ENCODE measurements around the gene CRYBB3.
"Not testable (repeated sequence)": the region's sequence is repeated elsewhere in the genome, so short reads cannot be mapped to it uniquely, and the experiment has no call there.

The CRYBB3 gene

GRCh38 chr22:25202290-25202921, 2.7 kb downstream of the CRYBB3 start:
- Histone ChIP-seq H3K4me3 (ENCODE audit: low read length) (no peak overlapping the region), H3K27me3 (ENCODE audit: control insufficient read depth, insufficient read depth, low read length) (no peaks in the 10 kb centered on the region), H3K4me1 (ENCODE audit: control insufficient read depth, insufficient read depth, low read length) (no peaks in the 10 kb centered on the region), H3K9ac (ENCODE audit: low read length) (no peak overlapping the region), H3K27ac (ENCODE audit: low read depth, low read length) (no peak overlapping the region), H3K36me3 (ENCODE audit: control insufficient read depth, insufficient read depth, low read length) (no peaks in the 10 kb centered on the region)

GRCh38 chr22:25203082-25203481, 3.4 kb downstream of the CRYBB3 start:
- Histone ChIP-seq H3K27ac (ENCODE audit: low read depth, low read length) (no peak overlapping the region), H3K4me1 (ENCODE audit: control insufficient read depth, insufficient read depth, low read length) (no peaks in the 10 kb centered on the region), H3K36me3 (ENCODE audit: control insufficient read depth, insufficient read depth, low read length) (no peaks in the 10 kb centered on the region), H3K27me3 (ENCODE audit: control insufficient read depth, insufficient read depth, low read length) (no peaks in the 10 kb centered on the region), H3K9ac (ENCODE audit: low read length) (no peak overlapping the region), H3K4me3 (ENCODE audit: low read length) (no peak overlapping the region)

- H3K36me3 ChIP-seq (ENCODE audit: control insufficient read depth, insufficient read depth, low read length); H3K27me3 ChIP-seq (ENCODE audit: control insufficient read depth, insufficient read depth, low read length); H3K4me1 ChIP-seq (ENCODE audit: control insufficient read depth, insufficient read depth, low read length); H3K4me3 ChIP-seq (ENCODE audit: low read length); H3K27ac ChIP-seq (ENCODE audit: low read depth, low read length); H3K9ac ChIP-seq (ENCODE audit: low read length): not testable (repeated sequence)
Measured at GRCh38 chr22:25204547-25204946, 4.9 kb downstream of the CRYBB3 start.

GRCh38 chr22:25205847-25206246, 6.2 kb downstream of the CRYBB3 start:
- H3K4me1 ChIP-seq (ENCODE audit: control insufficient read depth, insufficient read depth, low read length): no peaks in the 10 kb centered on the region
- no peak overlapping the region for H3K9ac ChIP-seq (ENCODE audit: low read length)
- H3K4me3 ChIP-seq (ENCODE audit: low read length): no peak overlapping the region
- no peak overlapping the region for H3K27ac ChIP-seq (ENCODE audit: low read depth, low read length)
- no peaks in the 10 kb centered on the region for H3K36me3 ChIP-seq (ENCODE audit: control insufficient read depth, insufficient read depth, low read length)
- no peaks in the 10 kb centered on the region for H3K27me3 ChIP-seq (ENCODE audit: control insufficient read depth, insufficient read depth, low read length)

GRCh38 chr22:25206998-25207397, 7.3 kb downstream of the CRYBB3 start:
- no peak overlapping the region for H3K27ac ChIP-seq (ENCODE audit: low read depth, low read length)
- no peaks in the 10 kb centered on the region for H3K36me3 ChIP-seq (ENCODE audit: control insufficient read depth, insufficient read depth, low read length)
- no peaks in the 10 kb centered on the region for H3K27me3 ChIP-seq (ENCODE audit: control insufficient read depth, insufficient read depth, low read length)
- no peaks in the 10 kb centered on the region for H3K4me1 ChIP-seq (ENCODE audit: control insufficient read depth, insufficient read depth, low read length)
- no peak overlapping the region for H3K4me3 ChIP-seq (ENCODE audit: low read length)
- no peak overlapping the region for H3K9ac ChIP-seq (ENCODE audit: low read length)

GRCh38 chr22:25207553-25208157, 8.0 kb downstream of the CRYBB3 start:
- H3K27ac ChIP-seq (ENCODE audit: low read depth, low read length): no peak overlapping the region

GRCh38 chr22:25208328-25208727, 8.7 kb downstream of the CRYBB3 start:
- no peak overlapping the region for H3K27ac ChIP-seq (ENCODE audit: low read depth, low read length)
- H3K9ac ChIP-seq (ENCODE audit: low read length): no peak overlapping the region
- H3K36me3 ChIP-seq (ENCODE audit: control insufficient read depth, insufficient read depth, low read length): no peaks in the 10 kb centered on the region
- no peaks in the 10 kb centered on the region for H3K4me1 ChIP-seq (ENCODE audit: control insufficient read depth, insufficient read depth, low read length)
- H3K27me3 ChIP-seq (ENCODE audit: control insufficient read depth, insufficient read depth, low read length): no peaks in the 10 kb centered on the region
- H3K4me3 ChIP-seq (ENCODE audit: low read length): no peak overlapping the region

More at GRCh38 chr22:25207553-25208157, 8.0 kb downstream of the CRYBB3 start:
- no peaks in the 10 kb centered on the region for H3K4me1 ChIP-seq (ENCODE audit: control insufficient read depth, insufficient read depth, low read length)
- H3K9ac ChIP-seq (ENCODE audit: low read length): no peak overlapping the region
- no peak overlapping the region for H3K4me3 ChIP-seq (ENCODE audit: low read length)
- H3K27me3 ChIP-seq (ENCODE audit: control insufficient read depth, insufficient read depth, low read length): no peaks in the 10 kb centered on the region
- H3K36me3 ChIP-seq (ENCODE audit: control insufficient read depth, insufficient read depth, low read length): no peaks in the 10 kb centered on the region

GRCh38 chr22:25208743-25209505, 9.3 kb downstream of the CRYBB3 start:
- Histone ChIP-seq H3K27me3 (ENCODE audit: control insufficient read depth, insufficient read depth, low read length) (no peaks in the 10 kb centered on the region), H3K36me3 (ENCODE audit: control insufficient read depth, insufficient read depth, low read length) (no peaks in the 10 kb centered on the region), H3K4me3 (ENCODE audit: low read length) (no peak overlapping the region), H3K4me1 (ENCODE audit: control insufficient read depth, insufficient read depth, low read length) (no peaks in the 10 kb centered on the region), H3K27ac (ENCODE audit: low read depth, low read length) (no peak overlapping the region), H3K9ac (ENCODE audit: low read length) (no peak overlapping the region)

- Histone ChIP-seq H3K27me3 (ENCODE audit: control insufficient read depth, insufficient read depth, low read length) (no peaks in the 10 kb centered on the region), H3K36me3 (ENCODE audit: control insufficient read depth, insufficient read depth, low read length) (no peaks in the 10 kb centered on the region), H3K27ac (ENCODE audit: low read depth, low read length) (no peak overlapping the region), H3K4me1 (ENCODE audit: control insufficient read depth, insufficient read depth, low read length) (no peaks in the 10 kb centered on the region), H3K4me3 (ENCODE audit: low read length) (no peak overlapping the region), H3K9ac (ENCODE audit: low read length) (no peak overlapping the region)
Measured at GRCh38 chr22:25210793-25211192, 11.1 kb downstream of the CRYBB3 start.

GRCh38 chr22:25212337-25212736, 12.7 kb downstream of the CRYBB3 start:
- Histone ChIP-seq H3K27me3 (ENCODE audit: control insufficient read depth, insufficient read depth, low read length) (no peaks in the 10 kb centered on the region), H3K4me3 (ENCODE audit: low read length) (no peak overlapping the region), H3K36me3 (ENCODE audit: control insufficient read depth, insufficient read depth, low read length) (no peaks in the 10 kb centered on the region), H3K9ac (ENCODE audit: low read length) (no peak overlapping the region), H3K4me1 (ENCODE audit: control insufficient read depth, insufficient read depth, low read length) (no peaks in the 10 kb centered on the region), H3K27ac (ENCODE audit: low read depth, low read length) (no peak overlapping the region)

GRCh38 chr22:25213221-25213620, 13.6 kb downstream of the CRYBB3 start:
- no peak overlapping the region for H3K27ac ChIP-seq (ENCODE audit: low read depth, low read length)
- no peaks in the 10 kb centered on the region for H3K4me1 ChIP-seq (ENCODE audit: control insufficient read depth, insufficient read depth, low read length)
- no peaks in the 10 kb centered on the region for H3K36me3 ChIP-seq (ENCODE audit: control insufficient read depth, insufficient read depth, low read length)
- no peaks in the 10 kb centered on the region for H3K27me3 ChIP-seq (ENCODE audit: control insufficient read depth, insufficient read depth, low read length)
- no peak overlapping the region for H3K4me3 ChIP-seq (ENCODE audit: low read length)
- H3K9ac ChIP-seq (ENCODE audit: low read length): no peak overlapping the region

- Histone ChIP-seq H3K4me1 (ENCODE audit: control insufficient read depth, insufficient read depth, low read length) (no peaks in the 10 kb centered on the region), H3K27ac (ENCODE audit: low read depth, low read length) (no peak overlapping the region), H3K27me3 (ENCODE audit: control insufficient read depth, insufficient read depth, low read length) (no peaks in the 10 kb centered on the region), H3K36me3 (ENCODE audit: control insufficient read depth, insufficient read depth, low read length) (no peaks in the 10 kb centered on the region), H3K4me3 (ENCODE audit: low read length) (no peak overlapping the region), H3K9ac (ENCODE audit: low read length) (no peak overlapping the region)
Measured at GRCh38 chr22:25216230-25216629, 16.6 kb downstream of the CRYBB3 start.
